OCI-M1 (cell line): ENCODE data around the gene FCSK.
"Not testable (repeated sequence)": the region's sequence is repeated elsewhere in the genome, so short reads cannot be mapped to it uniquely, and the experiment has no call there.

ENCODE experiments used
- DNase-seq: peaks from one replicate; lab custom pipeline; 2025; lab: John Stamatoyannopoulos, UW

The FCSK gene

DNA sequence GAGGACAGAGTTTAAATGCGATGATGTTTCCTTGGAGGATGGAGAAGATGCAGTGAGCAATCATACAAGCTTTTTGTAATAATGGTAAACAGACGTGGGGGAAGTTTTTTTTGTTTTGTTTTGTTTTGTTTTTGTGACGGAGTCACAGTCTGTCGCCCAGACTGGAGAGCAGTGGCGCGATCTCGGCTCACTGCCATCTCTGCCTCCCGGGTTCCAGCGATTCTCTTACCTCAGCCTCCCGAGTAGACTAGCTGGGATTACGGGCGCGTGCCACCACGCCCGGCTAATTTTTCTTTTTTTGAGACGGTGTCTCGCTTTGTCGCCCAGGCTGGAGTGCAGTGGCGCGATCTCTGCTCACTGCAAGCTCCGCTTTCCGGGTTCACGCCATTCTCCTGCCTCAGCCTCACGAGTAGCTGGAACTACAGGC lies 70.0 kb downstream of the FCSK start:
- DNase-seq: not testable (repeated sequence)

DNA sequence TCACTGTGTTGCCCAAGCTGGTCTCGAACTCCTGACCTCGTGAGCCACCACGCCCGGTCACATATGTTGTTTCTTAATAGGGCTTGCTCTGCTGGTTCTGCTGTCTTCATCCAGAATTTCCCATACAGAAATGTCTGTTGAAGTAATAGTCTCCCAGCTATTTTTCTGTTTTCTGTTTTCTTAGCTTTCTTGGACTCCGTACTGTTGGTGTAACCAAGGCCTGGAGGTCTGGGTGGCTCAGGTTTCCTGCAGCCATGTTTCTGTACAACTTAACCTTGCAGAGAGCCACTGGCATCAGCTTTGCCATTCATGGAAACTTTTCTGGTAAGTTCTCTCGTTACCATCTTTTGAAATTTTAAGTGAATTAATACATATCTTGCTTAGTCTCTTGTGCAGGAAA lies 72.0 kb downstream of the FCSK start:
- no peak for DNase-seq

GRCh38 chr16:70527315-70527996 lies 73.1 kb downstream of the FCSK start:
- DNase-seq: no peak

DNA sequence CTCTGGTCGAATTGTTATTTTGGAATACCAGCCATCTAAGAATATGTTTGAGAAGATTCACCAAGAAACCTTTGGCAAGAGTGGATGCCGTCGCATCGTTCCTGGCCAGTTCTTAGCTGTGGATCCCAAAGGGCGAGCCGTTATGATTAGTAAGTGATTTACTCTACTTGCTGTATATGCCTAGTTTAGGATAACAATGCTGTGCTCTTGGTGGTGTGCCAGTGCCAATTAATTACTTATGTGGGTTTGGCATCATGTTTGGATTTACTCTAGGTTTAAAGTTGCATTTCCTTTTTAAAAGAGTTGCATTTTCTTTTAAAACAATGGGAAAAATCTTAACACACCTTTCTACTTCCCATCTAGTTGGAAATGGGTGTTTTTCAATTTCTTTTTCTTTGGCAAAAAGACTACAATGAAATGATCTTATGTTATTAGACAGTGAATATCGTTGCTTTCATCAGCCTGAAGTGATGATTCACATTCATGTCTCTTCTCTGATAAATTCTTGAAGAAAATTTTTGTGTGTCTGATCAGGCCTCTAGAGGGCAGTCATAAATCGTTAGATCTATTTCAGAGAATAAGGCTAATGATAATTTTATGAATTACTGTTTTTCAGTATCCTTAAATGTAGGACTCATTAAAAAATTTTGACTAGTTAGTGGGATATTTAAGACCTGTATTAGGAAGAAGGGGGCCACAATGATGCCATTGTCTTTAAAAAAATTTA lies 74.8 kb downstream of the FCSK start:
- peak; percentile 64 for DNase-seq
